Endothelial cell of hepatic sinusoid (primary cell): ENCODE results near the gene CACNA2D4.

Experiments
- in situ Hi-C: cut with HindIII; loops from 2 replicates; pipeline ENCODE4 v1.10.0; 2017; ENCODE audit warnings: low sequenced_read_pairs

The CACNA2D4 gene

DNA sequence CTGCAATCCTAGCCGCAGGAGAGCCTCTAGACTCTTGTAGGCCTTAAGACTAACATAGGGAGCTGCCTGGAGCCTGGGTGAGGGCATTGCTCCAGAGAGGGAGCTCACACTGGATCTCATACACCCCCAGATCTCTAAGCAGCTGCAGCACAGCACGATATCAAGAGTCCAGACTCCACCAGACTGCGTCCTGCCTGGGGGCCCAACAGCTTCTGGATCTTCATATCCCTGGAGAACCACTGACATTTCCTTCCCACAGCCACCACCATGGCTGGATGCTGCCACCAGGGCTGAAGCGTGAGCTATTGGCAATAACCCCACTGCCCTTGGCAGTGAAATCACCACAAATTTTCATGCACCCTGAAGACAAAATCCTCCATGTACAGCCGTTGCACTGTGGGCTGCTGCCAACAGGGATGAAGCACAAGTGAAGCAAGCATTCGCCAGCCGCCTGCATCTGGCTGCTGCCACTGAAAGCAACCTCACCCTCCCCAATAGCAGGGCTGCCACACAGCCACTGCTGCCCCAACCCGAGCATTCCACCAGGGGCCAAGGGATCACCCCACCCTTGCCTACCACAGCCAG, 28.2 kb downstream of the CACNA2D4 start:
- in situ Hi-C loops: no loop called here

DNA sequence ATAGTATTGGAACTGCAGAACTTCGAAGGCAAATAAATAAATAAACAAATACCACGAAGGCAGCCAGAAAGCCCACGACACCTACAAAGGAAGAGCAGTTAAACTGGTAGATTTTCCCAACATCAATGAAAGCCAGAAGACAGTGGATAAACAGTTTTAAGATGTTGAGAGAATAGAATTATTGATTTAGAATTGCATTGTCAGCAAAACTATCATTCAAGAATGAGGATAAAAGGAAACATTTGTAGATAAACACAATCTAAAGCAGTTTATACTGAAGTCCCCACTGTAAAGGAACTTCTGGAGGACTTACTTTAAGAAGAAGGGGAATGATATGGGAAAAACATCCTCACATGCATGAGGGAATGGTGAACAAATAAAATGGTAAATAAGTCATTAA, 29.5 kb downstream of the CACNA2D4 start:
- in situ Hi-C loops: loop anchor here (5.0 kb wide), 1 partner anchor 38 kb away; no protein-coding TSS in a partner anchor

- in situ Hi-C loops: loop anchor here (5.0 kb wide), 1 partner anchor 41 kb away; no protein-coding TSS in a partner anchor
Observed at GRCh38 chr12:1886396-1887008, 31.9 kb downstream of the CACNA2D4 start.

GRCh38 chr12:1885599-1886245, 32.7 kb downstream of the CACNA2D4 start:
- in situ Hi-C loops: loop anchor here (5.0 kb wide), 1 partner anchor 42 kb away; no protein-coding TSS in a partner anchor

GRCh38 chr12:1885082-1885596, 33.3 kb downstream of the CACNA2D4 start:
- in situ Hi-C loops: loop anchor here (5.0 kb wide), 1 partner anchor 42 kb away; no protein-coding TSS in a partner anchor

DNA sequence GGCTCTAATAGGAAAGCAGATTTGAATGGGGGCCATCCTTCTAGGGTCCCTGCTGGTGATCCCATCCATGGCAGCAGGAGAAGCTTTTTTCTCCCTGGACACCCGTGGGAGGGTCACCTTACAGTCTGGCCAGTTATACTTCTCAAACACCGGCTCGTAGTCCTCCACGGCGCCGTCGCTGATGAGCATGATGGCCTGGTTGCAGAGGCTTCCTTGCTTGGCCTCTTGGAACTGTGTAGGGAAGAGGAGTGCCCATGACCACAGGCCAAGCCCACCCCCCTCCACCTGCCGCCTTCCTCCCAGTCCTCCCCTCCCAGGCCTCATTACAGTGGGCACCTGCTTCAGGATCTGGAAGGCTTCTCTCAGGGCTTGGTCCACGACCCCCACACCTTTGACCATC, 33.8 kb downstream of the CACNA2D4 start:
- in situ Hi-C loops: loop anchor here (5.0 kb wide), 1 partner anchor 43 kb away; no protein-coding TSS in a partner anchor

GRCh38 chr12:1883513-1883912, 34.9 kb downstream of the CACNA2D4 start:
- in situ Hi-C loops: no loop called here

DNA sequence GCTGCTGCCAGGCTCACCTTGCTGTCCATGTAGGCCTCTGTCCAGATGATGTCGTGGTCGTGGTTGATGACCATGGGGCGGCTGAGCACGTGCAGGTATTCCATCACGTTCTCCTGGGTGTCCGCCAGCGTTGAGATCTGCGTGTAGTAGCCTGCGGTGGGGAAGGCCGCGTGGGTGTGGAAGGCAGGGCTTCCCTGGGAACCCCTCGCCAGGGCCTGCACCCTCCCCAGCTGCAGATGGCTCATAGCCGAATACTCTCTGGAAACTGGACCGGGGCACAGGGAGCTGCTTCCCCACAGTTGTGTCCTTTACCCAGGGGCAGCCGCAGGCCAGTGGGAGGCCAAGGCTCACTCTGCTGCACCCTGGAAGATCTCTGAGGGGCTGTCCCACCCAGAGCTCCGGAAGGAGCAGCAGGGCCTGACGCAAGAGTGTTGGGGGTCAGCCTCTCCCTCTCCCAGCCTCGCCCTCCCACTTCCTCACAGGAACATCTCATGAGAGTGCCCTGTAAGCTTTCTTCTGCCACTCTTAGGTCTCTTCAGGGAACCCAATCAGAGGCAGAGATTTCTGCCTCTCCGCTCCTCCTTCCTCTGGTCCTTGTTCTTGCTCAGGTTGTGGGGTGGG, 35.5 kb downstream of the CACNA2D4 start:
- in situ Hi-C loops: no loop called here

DNA sequence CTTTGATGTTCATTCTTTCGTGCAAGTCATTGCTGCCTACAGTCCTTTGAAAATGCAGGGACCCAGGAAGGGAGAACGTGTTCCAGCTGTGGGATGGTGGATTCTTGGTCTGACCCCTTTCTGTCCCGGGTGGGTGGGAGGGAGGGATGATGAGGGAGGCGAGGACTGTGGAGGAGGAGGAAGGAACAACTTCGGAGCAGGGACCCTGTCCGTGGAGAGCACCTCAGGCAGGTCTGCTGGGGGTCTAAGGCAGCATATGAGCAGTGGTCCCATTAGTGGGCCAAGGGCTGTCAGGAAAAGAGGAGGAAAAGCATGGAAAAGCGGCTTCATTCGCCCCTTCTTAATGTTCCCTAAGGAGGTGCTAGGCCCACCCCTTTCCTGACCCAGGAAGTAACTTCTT, 36.0 kb downstream of the CACNA2D4 start:
- in situ Hi-C loops: no loop called here

- in situ Hi-C loops: no loop called here
Observed at GRCh38 chr12:1881936-1882335, 36.5 kb downstream of the CACNA2D4 start.

- in situ Hi-C loops: no loop called here
Observed at GRCh38 chr12:1881301-1881700, 37.2 kb downstream of the CACNA2D4 start.

GRCh38 chr12:1880876-1881275, 37.6 kb downstream of the CACNA2D4 start:
- in situ Hi-C loops: no loop called here

DNA sequence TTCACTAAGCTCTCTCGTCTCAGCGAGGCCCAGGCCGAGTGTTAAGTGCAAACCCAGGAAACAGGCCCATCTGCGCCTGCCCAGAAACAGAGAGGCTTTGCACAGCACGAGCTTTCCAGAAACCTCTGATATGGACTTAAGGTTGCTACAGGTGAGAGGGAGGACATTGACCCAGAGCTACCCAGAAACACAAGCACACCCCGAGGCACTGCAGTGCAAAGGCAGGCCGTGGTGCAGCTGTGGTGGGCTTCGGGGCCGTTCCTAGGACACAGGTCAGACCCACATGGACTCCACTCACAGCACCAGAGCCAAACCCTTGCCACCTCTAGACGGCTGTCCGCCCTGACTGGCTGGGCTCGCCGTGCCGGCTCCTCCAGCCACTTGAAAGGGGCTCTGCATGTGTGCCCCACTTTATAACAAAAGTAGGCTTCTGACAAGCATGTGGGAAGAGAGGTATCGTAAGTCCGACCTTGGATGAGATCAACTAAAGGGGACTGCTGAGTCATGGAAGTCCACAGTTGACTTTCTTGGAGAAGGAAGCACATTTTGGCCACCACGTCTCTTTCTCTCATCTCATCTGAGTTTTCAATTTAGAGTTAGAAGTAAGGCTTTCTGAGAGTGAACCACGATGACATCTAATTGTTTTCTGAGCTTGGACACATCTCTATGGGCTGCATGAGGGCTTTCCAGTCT, 38.2 kb downstream of the CACNA2D4 start:
- in situ Hi-C loops: no loop called here

DNA sequence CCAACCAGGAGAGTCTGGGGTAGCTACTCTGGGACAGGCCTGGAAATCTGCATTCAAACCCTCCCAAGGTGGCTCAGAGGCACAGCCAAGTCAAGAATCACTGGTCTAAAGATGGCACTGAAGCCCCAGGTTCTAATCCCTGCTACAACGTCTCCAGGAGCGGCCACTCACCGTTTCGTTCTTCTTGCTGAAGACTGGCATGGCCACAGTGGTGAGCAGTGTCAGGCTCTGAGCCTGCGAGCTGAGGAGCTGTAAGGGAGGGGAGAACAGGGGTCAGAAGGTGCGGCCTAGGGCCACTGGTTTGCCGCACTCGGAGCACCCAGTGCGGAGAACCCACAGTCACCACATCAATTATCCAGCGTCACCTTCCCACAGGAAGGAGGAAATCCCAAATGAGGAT, 38.8 kb downstream of the CACNA2D4 start:
- in situ Hi-C loops: no loop called here

GRCh38 chr12:1878695-1879094, 39.8 kb downstream of the CACNA2D4 start:
- in situ Hi-C loops: no loop called here

DNA sequence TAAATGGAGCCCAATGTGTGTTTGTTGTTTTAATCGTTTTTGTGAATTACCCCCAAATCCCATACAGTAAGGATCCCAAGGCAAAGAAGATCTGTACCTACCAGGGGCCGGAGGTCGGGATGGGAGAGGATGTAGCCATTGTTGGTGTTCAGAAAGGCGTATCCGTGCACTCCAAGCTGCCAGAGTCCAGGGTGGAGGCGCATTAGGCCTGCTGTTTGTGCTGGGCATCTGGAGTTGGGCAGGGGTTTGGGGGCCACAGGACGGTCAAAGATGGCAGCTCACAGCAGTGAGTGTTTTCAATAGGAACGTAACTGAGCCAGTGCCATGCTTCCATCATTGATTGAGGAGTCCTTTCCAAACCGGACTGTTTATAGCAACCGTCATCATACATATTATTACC, 40.2 kb downstream of the CACNA2D4 start:
- in situ Hi-C loops: no loop called here

DNA sequence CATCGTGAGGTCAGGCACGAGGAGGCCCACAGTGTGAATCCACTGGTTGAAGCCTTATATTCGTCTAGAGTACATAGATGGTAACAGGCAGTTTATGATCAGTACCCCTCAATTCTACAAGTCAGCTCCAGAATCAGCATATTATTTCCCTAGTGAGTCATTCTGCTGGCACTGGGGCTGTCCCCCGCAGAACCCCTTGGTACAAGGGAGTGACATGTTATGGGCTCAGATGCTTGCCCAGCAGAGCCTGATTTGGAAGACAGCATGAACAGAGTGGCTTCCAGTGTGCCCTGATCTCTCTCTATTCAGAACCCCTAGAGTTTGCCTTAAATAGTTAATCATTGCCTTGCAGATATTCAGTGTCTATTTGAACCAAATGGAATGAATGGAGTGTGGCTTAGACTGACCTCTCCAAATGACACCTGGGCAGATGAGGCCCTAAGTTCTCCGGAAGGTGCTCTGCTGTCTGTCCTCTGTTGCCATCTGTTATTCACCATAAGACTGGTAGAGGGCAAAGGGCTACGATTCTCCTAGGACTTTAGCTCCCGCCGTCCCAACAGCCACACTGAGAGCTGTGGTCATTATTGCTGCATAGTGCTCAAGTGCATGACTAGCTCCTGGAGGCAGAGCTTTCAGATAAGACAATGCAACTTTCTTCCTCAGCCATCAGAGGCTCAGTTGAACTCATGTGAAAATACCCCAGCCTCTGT, 41.1 kb downstream of the CACNA2D4 start:
- in situ Hi-C loops: no loop called here

DNA sequence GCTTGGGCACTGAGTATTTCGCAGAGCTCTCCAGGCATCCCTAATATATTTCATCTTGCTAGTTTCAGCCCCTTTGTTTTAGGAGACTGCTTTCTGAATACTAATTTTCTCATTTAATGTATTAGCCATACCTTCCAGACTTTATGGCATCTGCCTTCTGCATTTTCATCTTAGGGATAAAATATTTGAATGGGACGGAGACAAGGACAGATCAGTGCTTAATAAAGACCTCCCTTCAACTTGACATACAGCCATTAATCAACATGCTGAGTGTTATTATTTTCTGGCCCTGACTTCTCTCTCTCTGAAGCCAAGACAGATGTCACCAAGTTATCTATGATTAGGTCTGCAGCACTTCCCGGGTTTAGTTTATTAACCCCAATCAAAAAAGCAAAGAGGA, 42.4 kb downstream of the CACNA2D4 start:
- in situ Hi-C loops: no loop called here

DNA sequence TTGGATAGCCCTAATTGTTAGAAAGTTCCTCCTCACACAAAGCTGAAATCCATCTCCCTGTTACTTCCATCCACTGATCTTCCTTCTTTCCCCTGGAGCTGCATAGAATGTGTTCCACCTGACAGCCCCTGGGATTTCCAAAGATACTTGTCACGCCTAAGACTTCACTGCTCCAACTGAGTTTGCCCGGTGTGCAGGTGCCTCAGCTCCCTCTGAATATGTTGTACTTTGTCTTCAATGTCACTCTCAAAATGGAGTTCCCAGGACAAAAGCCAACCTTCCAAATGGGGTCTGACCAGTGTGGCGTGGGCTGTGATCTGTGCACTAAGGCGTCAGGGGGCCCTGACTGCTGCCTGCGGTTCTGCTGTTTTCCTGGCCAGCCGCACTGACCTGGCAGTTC, 42.8 kb downstream of the CACNA2D4 start:
- in situ Hi-C loops: no loop called here
